Calu3 (cell line): ENCODE results near the gene PAQR4. TPM values are rescaled to one million over a fixed set of nuclear protein-coding genes. Genes with fewer than 3 reads are reported as not detected.
"Not testable (repeated sequence)": the region's sequence is repeated elsewhere in the genome, so short reads cannot be mapped to it uniquely, and the experiment has no call there.

Experiments used
- BruUV-seq: library from RNA; stranded (reverse); fragments of 400-500 nt; replicated peaks from 2 replicates; lab custom pipeline; 2021; lab: Mats Ljungman, UMichigan
- CTCF ChIA-PET: fragments of 300-600 bp; sonication (Branson Sonifier 250); formaldehyde crosslinking; loops from one replicate; lab custom pipeline; 2022; ENCODE audit warnings: antibody characterized with exemption; lab: Charles Lee
- DNase-seq: peaks from one replicate; pipeline ENCODE4 v3.0.0; 2022
- H3K27ac Mint-ChIP-seq: one replicate; pipeline ENCODE4 v1.8.0; 2022; ENCODE audit warnings: mixed read lengths; ENCODE audit not compliant: unreplicated experiment
- H3K27me3 Mint-ChIP-seq: one replicate; pipeline ENCODE4 v1.8.0; 2022; ENCODE audit warnings: mixed read lengths; ENCODE audit not compliant: unreplicated experiment
- H3K36me3 Mint-ChIP-seq: one replicate; pipeline ENCODE4 v1.8.0; 2022; ENCODE audit warnings: mild to moderate bottlenecking, moderate library complexity, mixed read lengths; ENCODE audit not compliant: insufficient read depth, unreplicated experiment
- H3K4me1 Mint-ChIP-seq: one replicate; pipeline ENCODE4 v1.8.0; 2022; ENCODE audit warnings: mild to moderate bottlenecking, low read depth, mixed read lengths; ENCODE audit not compliant: unreplicated experiment
- H3K4me3 Mint-ChIP-seq: one replicate; pipeline ENCODE4 v1.8.0; 2022; ENCODE audit warnings: mild to moderate bottlenecking, low read depth, moderate library complexity, mixed read lengths; ENCODE audit not compliant: unreplicated experiment
- H3K9me3 Mint-ChIP-seq: one replicate; pipeline ENCODE4 v1.8.0; 2022; ENCODE audit warnings: low read depth, mixed read lengths; ENCODE audit not compliant: unreplicated experiment
- intact Hi-C: fragments of 100-400 bp; cut with micrococcal nuclease; formaldehyde crosslinking; loops from one replicate; pipeline ENCODE4 v1.10.0; 2022; ENCODE audit not compliant: unreplicated experiment
- total RNA-seq: library from RNA; stranded (reverse); gene quantifications from 2 replicates; pipeline ENCODE4 v1.2.3, GENCODE V29; 2022
- TF ChIP-seq, protein P1 (sequence below): fragments of 200-600 bp; IDR thresholded peaks from one replicate; pipeline ENCODE4 v1.8.0; 2022; ENCODE audit warnings: antibody characterized with exemption; ENCODE audit not compliant: unreplicated experiment

The PAQR4 gene
- total RNA-seq, 1 experiment from 2014 or later: 56.0 TPM

DNA sequence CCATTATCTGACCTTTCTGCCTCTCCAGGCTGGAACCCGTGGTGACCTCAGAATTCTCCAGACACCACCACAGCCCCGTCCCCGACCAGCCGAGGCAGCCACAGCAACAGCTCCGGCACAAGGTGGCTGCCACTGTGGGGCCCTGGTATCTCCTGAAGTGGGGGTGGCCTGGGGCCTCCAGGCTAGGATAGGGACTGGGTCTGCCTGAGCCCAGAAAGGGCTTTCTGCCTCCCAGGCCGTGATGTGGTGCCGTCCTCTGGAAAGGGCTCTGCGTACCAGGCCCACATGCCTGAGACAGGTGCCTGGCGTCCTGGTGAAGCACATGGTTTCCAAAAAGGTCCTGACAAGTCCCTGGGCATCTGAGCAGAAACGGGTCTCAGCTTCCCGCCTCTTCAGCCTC, 40.4 kb upstream of the PAQR4 start:
- Mint-ChIP-seq H3K36me3 (peaks cover 13% of the 10 kb centered on the region), H3K4me1 (peaks cover 15% of the 10 kb centered on the region), H3K9me3 (no peaks in the 10 kb centered on the region), H3K4me3 (no peak overlapping the region), H3K27ac (no peak overlapping the region), H3K27me3 (no peaks in the 10 kb centered on the region)
- intact Hi-C loops: no loop called here
- TF ChIP-seq, protein P1, sequence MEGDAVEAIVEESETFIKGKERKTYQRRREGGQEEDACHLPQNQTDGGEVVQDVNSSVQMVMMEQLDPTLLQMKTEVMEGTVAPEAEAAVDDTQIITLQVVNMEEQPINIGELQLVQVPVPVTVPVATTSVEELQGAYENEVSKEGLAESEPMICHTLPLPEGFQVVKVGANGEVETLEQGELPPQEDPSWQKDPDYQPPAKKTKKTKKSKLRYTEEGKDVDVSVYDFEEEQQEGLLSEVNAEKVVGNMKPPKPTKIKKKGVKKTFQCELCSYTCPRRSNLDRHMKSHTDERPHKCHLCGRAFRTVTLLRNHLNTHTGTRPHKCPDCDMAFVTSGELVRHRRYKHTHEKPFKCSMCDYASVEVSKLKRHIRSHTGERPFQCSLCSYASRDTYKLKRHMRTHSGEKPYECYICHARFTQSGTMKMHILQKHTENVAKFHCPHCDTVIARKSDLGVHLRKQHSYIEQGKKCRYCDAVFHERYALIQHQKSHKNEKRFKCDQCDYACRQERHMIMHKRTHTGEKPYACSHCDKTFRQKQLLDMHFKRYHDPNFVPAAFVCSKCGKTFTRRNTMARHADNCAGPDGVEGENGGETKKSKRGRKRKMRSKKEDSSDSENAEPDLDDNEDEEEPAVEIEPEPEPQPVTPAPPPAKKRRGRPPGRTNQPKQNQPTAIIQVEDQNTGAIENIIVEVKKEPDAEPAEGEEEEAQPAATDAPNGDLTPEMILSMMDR: no peak
- no TSS peak for BruUV-seq
- DNase-seq: no peak
- CTCF ChIA-PET: no interaction called here

DNA sequence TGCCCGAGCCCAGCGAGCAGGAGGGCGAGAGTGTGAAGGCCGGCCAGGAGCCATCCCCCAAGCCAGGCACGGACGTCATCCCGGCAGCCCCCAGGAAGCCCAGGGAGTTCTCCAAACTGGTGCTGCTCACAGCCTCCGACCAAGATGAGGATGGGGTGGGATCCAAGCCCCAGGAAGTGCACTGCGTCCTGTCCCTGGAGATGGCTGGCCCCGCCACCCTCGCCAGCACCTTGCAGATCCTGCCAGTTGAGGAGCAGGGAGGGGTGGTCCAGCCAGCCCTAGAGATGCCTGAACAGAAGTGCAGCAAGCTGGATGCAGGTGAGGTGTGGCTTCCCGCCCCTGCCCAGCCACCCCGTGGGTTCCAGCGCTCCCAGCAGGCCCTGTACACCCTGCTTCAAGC, 39.5 kb upstream of the PAQR4 start:
- CTCF ChIA-PET: interaction anchor here (1.2 kb wide), 1 partner anchor 12 kb away, joined by 4 read pairs; no protein-coding TSS in a partner anchor

DNA sequence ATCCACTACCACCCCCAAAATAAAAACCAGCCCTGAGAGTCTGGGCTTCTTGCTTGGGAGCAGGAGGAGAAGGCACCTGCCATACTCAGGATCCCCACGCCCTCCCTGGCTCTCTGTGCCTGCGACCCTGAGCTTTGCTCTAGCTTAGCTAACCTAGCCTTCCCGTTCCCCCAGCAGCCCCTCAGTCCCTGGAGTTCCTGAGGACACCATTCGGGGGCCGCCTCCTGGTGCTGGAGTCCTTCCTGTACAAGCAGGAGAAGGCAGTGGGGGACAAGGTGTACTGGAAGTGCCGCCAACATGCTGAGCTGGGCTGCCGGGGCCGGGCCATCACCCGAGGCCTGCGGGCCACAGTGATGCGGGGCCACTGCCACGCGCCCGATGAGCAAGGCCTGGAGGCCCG, 38.9 kb upstream of the PAQR4 start:
- H3K4me3 Mint-ChIP-seq: no peak overlapping the region
- H3K27ac Mint-ChIP-seq: no peak overlapping the region
- H3K4me1 Mint-ChIP-seq: peaks cover 15% of the 10 kb centered on the region
- TF ChIP-seq, protein P1: no peak
- no peaks in the 10 kb centered on the region for H3K27me3 Mint-ChIP-seq
- no TSS peak for BruUV-seq
- peaks cover 23% of the 10 kb centered on the region for H3K36me3 Mint-ChIP-seq
- no peaks in the 10 kb centered on the region for H3K9me3 Mint-ChIP-seq
- no peak for DNase-seq
- CTCF ChIA-PET: interaction anchor here (1.2 kb wide), 1 partner anchor 12 kb away, joined by 4 read pairs; no protein-coding TSS in a partner anchor
- intact Hi-C loops: no loop called here

More for the DNA sequence above, 39.5 kb upstream of the PAQR4 start:
- Mint-ChIP-seq H3K9me3 (no peaks in the 10 kb centered on the region), H3K4me3 (no peak overlapping the region), H3K27me3 (no peaks in the 10 kb centered on the region), H3K27ac (no peak overlapping the region), H3K36me3 (peaks cover 17% of the 10 kb centered on the region), H3K4me1 (peaks cover 15% of the 10 kb centered on the region)
- TF ChIP-seq, protein P1: no peak
- no TSS peak for BruUV-seq
- no peak for DNase-seq
- intact Hi-C loops: no loop called here

DNA sequence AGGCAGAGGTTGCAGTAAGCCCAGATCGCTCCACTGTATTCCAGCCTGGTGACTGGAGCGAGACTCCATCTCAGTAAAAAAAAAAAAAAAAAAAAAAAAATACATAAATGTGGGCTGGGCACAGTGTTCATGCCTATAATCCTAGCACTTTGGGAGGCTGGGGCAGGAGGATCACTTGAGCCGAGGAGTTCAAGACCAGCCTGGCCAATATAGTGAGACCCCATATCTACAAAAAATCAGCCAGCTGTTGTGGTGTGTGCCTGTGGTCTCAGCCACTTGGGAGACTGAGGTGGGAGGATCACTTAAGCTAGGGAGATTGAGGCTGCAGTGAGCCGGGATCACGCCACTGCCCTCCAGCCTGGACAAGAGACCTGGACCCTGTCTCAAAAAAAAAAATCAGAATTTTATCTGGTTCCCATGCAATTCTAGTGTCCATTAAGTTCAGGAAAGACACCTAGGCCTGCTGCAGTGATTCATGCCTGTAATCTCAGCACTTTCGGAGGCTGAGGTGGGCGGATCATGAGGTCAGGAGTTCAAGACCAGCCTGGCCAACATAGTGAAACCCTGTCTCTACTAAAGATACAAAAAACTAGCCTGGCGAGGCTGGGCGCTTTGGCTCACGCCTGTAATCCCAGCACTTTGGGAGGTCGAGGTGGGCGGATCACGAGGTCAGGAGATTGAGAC, 37.8 kb upstream of the PAQR4 start:
- BruUV-seq, DNase-seq, H3K9me3 Mint-ChIP-seq, H3K27ac Mint-ChIP-seq, H3K4me3 Mint-ChIP-seq, intact Hi-C loops, H3K27me3 Mint-ChIP-seq: not testable (repeated sequence)
- Mint-ChIP-seq H3K36me3 (peaks cover 34% of the 10 kb centered on the region), H3K4me1 (peaks cover 14% of the 10 kb centered on the region)
- CTCF ChIA-PET: interaction anchor here (0.6 to 1.5 kb wide), 2 partner anchors 13 to 16 kb away, joined by 3 to 6 read pairs; no protein-coding TSS in a partner anchor

DNA sequence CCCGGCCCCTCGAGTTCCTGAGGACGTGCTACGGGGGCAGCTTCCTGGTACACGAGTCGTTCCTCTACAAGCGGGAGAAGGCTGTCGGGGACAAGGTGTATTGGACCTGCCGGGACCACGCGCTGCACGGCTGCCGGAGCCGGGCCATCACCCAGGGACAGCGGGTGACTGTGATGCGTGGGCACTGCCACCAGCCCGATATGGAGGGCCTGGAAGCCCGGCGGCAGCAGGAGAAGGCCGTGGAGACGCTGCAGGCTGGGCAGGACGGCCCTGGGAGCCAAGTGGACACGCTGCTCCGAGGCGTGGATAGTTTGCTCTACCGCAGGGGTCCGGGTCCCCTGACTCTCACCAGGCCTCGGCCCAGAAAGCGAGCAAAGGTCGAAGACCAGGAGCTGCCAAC, 36.0 kb upstream of the PAQR4 start:
- TF ChIP-seq, protein P1: no peak
- CTCF ChIA-PET: no interaction called here
- Mint-ChIP-seq H3K4me1 (no peaks in the 10 kb centered on the region), H3K27ac (no peak overlapping the region), H3K36me3 (peaks cover 31% of the 10 kb centered on the region), H3K9me3 (no peaks in the 10 kb centered on the region), H3K27me3 (no peaks in the 10 kb centered on the region), H3K4me3 (no peak overlapping the region)
- BruUV-seq: no TSS peak
- intact Hi-C loops: no loop called here
- no peak for DNase-seq
